Left renal cortex interstitium (tissue), 4 donors: Measurements from ENCODE around the gene MYB. TPM values are rescaled to one million over a fixed set of nuclear protein-coding genes. Genes with fewer than 3 reads are reported as not detected.

ENCODE experiments used
- DNase-seq, 4 donors: peaks; one replicate each; pipeline ENCODE4 v3.0.0-alpha.2; 2013; ENCODE audit warnings: low read depth in 4 of 4, low spot score in 2 of 4, missing footprints in 1 of 4
- polyA plus RNA-seq, 4 donors: library from polyadenylated mRNA; unstranded; fragments of 120-200 nt; gene quantifications; one replicate each; pipeline ENCODE4 v1.2.1, GENCODE V29; 2013; ENCODE audit not compliant: insufficient read length in 4 of 4

The MYB gene
- polyA plus RNA-seq, 4 donors = 4.3 to 4.9 (median 4.5) TPM

GRCh38 chr6:135213616-135214015 is 32.5 kb downstream of the MYB start:
- DNase-seq = no peak

GRCh38 chr6:135215160-135215559 is 34.1 kb downstream of the MYB start:
- no peak for DNase-seq

DNA sequence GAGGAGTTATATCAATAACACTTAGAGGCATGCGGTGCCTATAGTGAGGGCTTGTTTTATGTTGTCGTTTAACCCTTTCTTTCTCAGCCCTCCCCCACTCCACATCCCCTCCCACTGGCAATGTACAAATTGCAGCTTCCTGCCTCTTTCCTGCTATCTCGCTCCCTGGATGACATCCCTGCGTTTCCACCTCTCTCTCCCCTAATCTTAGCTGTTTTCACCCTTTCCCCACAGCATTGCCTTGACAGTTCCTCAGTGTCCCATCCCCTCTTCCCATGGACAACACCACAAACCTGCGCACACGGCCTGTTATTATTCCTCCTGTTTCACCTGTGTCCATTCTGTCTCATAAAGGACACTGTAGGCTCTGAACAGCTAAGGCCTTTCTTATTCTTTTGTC is 34.5 kb downstream of the MYB start:
- no peak for DNase-seq

- DNase-seq = no peak
These were observed 36.6 kb downstream of the MYB start for GRCh38 chr6:135217663-135218062.

GRCh38 chr6:135219346-135219745 is 38.2 kb downstream of the MYB start:
- DNase-seq = no peak

GRCh38 chr6:135221042-135221441 is 39.9 kb downstream of the MYB start:
- DNase-seq = no peak

- DNase-seq = no peak
These were observed 40.4 kb downstream of the MYB start for GRCh38 chr6:135221505-135221904.

- DNase-seq = no peak
These were observed 41.5 kb downstream of the MYB start for GRCh38 chr6:135222623-135223022.

- DNase-seq = no peak
These were observed 43.0 kb downstream of the MYB start for GRCh38 chr6:135224037-135224647.

GRCh38 chr6:135225911-135226310 is 44.8 kb downstream of the MYB start:
- no peak for DNase-seq

DNA sequence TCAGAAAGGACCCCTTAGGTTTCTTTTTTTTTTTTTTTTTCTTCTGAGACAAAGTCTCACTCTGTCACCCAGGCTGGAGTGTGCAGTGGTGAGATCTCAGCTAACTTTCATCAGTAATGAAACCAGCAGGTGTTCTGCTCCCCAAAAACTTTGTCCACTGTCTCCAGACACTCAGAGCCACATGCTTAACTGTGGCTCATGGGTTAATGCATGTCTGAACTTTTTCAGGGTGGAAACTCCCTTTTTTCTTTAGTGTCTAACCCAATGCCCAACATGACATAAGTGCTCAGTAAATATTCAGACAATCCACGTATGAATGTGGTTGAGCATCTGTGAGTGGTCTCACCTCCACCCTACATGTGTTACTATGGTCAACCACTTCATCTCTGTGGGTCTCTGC is 45.4 kb downstream of the MYB start:
- no peak for DNase-seq

- no peak for DNase-seq
These were observed 46.2 kb downstream of the MYB start for GRCh38 chr6:135227349-135227748.

DNA sequence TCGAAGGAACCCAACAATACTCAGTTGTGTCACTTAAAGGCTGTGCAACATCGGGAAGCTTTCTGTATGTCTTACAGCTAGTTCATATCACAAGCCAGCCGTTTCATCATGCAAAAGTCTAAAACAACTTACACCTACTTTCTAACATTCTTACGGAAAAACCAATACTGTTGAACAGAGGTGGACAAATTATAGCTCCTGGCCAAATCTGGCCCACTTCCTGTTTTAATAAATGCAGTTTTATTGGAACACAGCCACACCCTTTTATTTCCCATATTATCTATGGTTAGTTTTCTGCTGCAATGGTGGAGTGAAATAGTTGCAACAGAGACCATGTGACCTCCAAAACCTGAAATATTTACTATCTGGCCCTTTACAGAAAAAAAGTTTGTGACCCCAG is 46.6 kb downstream of the MYB start:
- no peak for DNase-seq

GRCh38 chr6:135228486-135228885 is 47.4 kb downstream of the MYB start:
- no peak for DNase-seq

DNA sequence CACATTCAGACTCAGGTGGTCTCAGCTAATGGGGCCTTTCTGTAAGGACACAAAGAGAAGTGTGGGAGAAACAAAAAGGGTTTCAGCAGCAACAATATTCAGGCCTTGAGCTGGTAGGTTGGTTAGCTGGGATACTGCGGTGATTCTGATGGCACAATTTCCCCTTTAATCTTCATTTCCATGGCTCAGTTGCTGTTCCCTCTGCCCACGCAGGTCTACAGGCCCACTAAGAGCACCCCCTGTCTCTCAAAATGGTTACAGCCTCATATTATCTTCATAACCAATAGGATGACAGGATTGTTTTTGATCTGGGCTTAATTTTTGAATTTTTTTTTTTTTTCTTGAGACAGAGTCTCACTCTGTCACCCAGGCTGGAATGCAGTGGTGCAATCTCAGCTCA is 48.9 kb downstream of the MYB start:
- no peak for DNase-seq

- no peak for DNase-seq
These were observed 49.8 kb downstream of the MYB start for GRCh38 chr6:135230711-135231468.

DNA sequence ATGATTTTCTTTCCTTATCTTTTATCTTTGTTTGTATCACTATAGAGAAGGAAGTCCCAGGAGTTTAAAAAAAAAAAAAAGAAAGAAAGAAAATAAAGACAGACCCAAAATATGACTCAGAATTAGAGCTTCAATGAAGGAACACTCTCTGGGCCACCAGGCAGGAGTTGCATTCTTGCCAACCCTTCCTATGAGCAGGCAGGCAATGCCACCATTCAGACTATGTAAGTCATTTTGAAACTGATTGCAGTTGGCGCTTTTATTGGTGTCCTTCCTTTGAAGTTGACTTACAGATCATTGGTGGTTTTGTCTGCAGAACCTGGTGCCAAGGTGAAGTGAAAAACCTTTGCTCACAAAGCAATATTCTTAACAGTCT is 50.3 kb downstream of the MYB start:
- no peak for DNase-seq

DNA sequence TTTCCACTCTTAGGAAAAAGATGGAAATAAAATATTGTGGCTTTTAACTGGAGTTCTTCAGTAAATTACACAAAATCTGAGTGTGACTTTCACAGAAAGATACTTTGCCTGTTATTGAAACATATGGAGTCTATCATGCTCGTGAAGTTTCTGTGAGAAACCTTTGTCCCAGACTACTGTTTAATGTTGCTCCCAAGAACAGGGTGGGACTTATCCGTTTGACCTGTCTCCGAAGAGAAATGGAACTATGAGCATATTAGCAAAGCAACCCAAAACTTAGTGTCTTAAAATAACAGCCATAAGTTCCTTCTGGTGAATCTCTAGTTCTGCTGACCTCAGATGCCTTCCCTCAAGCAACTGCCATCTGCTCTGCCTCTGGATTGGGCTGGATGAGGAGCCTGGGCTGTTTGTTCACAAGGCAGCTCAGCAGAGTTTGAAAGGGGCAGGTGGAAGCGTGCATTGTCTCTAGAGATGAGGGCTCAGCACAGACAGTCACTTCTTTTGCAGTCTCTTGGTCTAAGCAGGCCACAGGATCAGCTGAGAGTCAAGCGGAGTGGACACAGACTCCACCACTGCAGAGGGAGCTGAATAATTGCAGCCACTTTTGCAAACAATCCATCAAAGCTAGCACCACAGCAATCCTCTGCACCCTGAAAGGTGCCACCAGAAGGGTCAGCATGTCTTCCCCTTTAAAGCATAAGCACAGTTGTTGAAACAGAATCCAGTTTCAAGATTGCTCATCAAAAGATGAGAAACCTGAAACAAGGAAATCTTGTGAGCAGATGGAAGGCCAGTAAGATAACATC is 52.8 kb downstream of the MYB start:
- DNase-seq = peak in 1 of 4 donors; percentile 6

DNA sequence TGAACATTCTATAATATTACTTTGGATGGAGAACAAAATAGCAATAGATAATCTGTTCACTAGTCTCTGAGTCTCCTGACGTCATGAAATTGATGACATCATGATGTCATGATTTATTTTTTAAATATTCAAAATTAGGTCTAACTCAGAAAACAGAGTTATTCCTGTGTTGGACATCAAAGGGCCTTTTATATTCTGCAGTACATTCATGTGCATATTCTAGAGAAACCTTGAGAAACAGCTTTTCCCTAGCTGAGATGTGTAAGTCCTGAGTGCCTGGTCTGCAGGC is 53.3 kb downstream of the MYB start:
- no peak for DNase-seq

DNA sequence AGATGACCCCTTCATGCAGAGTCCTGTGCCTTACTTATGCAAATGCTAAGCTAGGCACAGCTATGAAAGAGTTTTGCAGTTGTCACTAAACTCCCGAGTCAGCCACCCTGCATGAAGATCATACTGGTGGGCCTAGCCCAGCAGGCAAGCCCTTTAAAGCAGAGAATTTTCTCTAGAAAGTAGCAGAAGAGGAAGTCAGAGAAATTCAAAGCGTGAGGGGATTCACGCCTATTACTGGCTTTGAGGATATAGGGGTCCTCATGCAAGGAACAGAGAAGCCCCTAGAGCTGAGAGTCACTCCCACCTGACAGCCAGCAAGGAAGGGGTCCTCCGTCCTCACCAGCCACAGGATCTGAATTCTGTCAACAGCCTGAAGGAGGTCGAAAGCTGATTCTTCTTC is 54.6 kb downstream of the MYB start:
- DNase-seq = no peak

DNA sequence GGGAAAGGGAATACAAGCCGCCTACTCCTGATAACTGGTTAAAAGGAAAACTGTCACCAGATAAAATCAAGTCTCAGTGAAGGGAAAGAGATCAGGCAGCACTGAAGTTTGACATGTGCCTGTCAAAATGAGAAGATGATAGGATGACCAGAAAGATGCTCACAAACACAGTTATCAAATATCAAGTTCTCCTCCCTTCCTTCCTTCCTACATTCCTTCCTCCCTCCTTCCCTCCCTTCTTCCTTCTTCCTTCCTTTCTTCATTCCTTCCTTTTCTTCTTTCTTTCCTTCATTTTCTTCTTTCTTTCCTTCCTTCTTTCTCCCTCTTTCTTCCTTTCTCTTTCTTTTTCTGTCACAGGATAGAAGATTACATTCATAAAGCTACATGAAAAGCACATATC is 55.2 kb downstream of the MYB start:
- no peak for DNase-seq

- DNase-seq = no peak
These were observed 55.6 kb downstream of the MYB start for GRCh38 chr6:135236732-135237131.
